NCI-H2107 treated with DMSO at 0.1 percent for 48 hours (cell line): ENCODE results near the gene AGR3.

Experiments used
- DNase-seq: peaks from one replicate; lab custom pipeline; 2025; ENCODE audit not compliant: unreplicated experiment; lab: John Stamatoyannopoulos, UW

The AGR3 gene

DNA sequence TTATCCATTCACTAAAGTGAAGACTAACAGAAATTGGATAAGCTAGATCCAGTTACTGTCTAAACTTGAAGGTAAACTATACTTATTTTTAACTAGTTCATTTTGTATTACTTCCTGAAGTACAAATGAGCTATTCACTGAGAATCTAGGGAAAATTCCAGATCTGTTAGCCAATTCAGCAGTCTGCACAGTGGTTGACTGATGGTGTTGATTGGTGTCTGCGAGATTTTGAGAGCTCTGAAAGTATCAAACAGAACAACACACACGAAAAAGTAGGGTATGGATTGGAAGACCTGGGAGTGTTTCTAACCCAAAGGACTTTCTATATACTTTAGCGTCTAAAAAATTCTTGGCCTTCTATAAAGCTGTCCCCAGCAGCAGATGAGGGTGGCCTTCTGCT is 43.4 kb downstream of the AGR3 start:
- DNase-seq: no peak

DNA sequence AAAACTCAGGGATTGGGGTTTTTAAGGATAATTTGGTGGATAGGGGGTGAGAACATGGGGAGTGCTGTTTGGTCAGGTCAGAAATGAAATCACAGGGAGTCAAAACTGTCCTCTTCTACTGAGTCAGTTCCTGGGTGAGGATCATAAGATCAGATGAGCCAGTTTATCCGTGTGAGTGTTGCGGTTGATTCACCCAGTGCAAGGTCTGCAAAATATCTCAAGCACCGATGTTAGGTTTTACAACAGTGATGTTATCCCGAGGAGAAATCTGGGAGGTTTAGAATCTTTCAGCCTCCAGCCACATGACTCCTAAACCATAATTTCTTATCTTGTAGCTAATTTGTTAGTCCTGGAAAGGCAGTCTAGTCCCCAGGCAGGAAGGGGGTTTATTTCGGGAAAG is 45.3 kb downstream of the AGR3 start:
- DNase-seq: no peak

DNA sequence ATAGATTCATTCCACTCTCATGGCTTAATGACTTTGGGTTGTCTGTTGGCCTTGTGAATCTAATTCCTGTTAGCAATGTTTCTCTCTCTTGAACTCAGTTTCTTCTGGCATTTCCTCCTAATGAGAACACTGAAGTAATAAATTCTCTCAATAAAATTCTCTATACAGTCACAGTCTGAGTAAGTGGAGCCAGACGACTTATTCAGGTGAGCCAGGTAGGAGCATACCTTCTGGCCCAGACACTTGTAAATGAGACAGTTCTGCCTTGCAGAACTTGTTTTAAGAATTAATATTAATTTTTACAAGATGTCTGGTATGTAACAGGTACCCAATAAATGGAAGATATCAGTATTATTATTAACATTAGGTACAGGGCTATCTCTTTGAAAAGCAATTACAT is 48.4 kb downstream of the AGR3 start:
- DNase-seq: no peak

DNA sequence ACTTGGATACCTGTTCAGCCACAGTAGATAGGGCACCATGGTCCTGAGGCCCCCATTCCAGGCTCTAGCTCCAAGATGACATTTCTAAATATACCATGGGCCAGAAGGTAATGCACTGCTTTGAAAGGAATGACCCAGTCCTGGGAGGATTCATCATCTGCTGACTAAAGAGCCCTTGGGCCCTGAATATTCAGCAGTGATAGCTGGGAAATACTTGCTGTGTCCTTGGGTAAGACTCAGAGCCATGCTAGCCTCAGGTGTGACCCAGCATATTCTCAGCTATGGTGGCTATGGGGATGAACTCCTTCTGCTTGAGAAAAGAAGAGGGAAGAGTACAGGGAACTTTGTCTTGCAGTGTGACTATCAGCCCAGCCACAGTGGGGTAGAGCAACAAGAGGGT is 55.7 kb downstream of the AGR3 start:
- DNase-seq: no peak

DNA sequence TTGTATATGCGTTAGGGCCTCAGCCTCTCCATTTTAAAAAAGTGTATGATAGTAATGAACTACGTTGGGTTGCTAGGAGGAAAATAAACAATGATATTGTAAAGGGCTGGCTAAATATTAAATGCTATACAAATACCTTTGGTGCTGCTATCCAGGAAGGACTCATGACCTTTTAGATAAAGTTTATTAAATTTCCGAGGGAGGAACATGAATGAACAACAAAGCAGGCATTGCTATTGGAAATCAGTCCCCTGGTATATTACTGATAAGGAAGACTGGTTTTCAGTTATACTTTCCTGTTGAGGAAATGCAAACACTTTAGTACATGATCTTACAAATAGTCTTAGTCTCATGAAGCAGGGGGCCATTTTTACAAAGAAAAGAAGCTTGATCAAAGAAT is 59.8 kb downstream of the AGR3 start:
- no peak for DNase-seq

DNA sequence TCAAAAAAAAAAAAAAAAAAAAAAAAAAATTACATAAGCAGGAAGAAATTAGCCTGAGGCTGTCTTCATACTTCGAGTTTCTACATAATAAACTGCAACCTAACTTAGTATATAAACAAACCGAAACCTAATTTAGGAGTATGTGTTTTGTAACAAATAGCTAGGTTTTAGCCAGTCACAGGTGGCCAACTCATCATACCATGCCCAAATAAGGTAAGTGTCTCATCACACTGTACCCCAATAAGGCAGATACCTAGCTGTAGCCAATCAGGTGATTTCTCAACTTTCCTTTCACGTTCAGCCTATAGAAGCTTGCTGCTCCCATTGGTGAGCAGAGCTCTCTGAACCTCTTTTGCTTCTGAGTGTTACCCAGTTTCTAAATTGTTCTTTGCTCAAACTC is 63.1 kb downstream of the AGR3 start:
- DNase-seq: no peak

DNA sequence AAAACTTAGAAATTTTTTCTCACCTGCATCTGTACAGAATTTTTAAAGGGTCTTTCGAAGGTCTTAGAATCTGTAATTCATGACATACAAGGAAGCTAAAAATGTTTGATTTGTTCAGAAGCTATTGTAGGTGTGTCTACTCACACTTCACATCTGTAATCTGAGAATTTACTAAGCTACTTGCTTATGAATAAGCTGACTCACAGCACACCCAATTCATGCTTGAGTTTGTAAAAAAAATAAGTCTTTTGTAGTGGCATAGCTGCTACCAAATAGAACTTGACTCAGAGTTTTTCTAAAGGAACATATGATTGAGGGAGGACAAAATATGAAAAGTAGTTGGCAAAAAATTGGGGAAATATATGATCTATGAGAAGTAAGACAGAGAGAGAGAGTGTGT is 64.2 kb downstream of the AGR3 start:
- DNase-seq: peak; percentile 63

DNA sequence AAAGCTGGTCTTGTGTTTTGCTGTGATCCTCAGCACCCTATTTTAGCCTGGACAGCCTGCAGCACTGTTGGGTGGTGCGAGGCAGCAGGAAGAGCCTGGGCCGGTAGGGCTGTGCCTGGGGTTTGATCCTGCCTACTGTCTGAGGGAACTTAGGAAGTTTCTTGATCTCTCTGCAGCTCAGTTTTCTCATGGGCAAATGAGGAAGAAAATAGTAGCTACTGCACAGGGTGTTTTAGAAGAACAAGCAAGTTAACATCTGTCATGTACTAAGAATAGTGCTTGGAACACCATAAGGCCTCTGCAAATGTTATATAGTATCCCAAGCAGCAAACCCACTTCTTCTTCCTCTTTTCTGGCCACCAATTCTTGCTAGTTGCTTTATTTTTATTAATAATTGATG is 65.0 kb downstream of the AGR3 start:
- no peak for DNase-seq

DNA sequence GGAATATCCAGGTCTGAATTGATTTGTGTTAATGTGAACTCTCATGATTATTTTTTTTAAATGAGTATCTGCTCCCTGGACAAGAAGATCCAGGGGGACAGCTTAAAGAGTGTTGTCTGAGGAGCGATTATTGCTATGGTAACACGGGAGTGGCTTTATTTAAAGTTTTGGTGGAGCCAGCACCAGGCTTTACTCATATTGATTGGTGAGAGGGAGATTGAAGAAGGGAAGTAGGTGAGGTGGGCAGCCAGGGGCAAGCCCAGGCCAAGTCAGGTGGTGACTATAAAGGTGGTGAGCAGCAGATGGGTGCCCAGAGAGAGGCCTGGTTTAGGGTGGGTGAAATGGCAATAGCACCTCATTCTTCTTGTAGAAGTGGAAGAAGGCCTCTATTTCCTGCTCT is 66.8 kb downstream of the AGR3 start:
- DNase-seq: no peak

DNA sequence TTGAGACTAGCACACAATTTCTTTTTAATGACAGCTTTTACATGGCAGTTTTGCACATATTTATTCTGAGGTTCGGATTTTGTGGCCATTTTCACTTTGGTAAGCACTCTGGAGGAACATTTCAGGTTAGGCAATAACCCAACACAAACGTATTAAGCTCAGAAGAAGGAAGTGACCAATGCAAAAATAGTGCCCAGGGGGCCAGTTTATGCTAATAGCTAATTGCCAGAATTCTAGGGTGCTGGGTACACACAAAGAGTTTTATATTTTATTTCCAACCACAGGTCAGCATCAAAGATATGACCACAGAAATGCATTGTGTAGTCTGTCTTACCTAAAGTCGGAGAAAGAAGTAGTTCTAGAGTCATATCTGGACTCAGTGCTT is 68.6 kb downstream of the AGR3 start:
- DNase-seq: no peak

DNA sequence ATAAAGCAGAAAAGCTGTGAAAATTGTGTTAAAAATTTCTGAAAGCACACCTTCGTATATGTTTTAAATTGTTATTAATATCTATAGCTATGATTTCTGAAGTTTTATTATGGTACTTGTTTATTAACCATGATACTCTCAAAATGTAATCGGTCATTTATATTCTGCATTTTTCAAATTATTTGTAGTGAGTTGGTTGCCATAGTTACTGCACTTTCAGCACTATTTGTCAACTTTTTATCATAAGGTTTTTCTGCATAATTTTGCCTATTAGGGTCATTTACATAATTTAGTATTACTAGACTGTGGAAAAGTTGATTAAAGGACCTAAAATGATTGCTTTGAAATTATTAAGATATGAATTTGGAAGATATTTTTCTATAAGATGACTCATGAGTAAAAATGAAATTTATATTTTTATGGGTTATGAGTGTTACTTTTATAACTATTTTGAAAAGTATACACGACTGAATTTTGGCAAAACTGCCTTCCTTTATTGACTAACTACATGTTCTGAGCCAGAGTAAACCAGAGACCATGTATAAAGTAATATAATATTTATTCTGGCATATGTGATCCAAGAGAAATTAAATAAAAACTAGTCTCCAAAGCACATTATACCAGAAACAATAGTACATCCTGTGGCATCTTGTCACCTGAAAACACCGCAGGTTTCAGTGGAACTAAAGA is 69.1 kb downstream of the AGR3 start:
- no peak for DNase-seq

DNA sequence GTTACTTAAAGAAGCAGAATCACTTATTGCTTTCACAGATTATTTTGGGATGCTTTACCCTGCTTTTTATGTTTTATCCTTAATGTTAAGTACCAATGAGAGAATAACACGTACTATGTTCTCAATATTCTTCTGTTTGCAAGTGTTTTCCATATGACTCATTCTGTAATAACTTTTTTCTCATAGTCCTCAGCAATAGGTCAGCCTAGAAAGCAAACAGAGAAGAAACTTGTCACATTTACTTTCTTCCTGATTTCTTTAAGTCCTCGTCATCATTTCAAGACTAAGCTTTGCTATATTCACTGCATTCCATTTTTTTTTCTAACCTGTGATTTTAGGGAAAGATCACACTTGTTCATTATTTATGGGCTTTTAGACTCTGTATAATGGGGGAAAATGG is 70.2 kb downstream of the AGR3 start:
- no peak for DNase-seq

DNA sequence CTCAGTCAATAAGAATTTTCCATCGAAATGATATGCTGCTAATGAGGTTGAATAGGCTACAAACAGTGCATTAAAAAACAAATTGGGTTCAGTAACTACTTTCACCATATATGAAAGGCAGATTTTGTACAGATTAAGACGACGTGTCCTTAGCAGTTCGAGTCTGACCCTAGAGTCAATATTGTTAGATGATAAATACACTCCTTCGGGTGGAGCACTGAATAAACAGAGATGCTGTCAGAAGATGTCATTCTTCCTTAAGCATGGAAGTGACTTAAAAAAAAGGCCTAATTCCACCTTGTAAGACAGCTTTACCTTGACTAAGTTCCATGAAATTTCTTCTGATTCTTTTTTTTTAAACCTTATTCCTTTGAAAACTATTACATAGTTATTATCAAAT is 71.2 kb downstream of the AGR3 start:
- DNase-seq: no peak

DNA sequence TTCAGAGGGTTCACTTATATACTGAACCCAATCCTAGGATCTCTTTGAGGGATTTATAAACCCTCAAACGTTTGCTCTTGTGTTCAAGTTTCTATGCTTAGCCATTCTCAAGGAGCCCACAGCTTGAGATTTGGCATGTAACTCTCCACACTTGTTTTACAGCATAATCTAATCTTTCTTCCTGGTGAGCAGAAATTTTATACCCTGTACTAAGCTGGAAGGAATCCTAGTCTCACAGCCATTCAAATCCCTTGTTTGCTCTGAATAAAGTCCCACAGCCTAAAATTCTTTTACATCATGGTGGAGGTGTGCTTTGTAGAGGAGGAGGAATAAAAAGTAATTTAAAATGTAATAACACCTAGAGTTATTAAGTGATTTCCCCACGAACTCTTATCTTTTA is 71.7 kb downstream of the AGR3 start:
- DNase-seq: no peak
